Uterus (tissue), 4 donors: ENCODE results near the gene OTOG. TPM values are rescaled to one million over a fixed set of nuclear protein-coding genes. Genes with fewer than 3 reads are reported as not detected.

Experiments used
- DNase-seq, 2 donors: peaks; one replicate each; pipeline ENCODE4 v3.0.0-alpha.2; 2019 to 2020
- H3K27ac ChIP-seq, 2 donors: fragments of 200-600 bp; sonication (generic); 1 replicate in 1 of 2; 2 replicates in 1 of 2; pipeline ENCODE4 v1.5.1; 2016 to 2018
- H3K27me3 ChIP-seq, 2 donors: fragments of 200-600 bp; sonication (generic); one replicate each; pipeline ENCODE4 v1.5.1; 2018 to 2019; ENCODE audit warnings: control low read depth in 1 of 2
- H3K36me3 ChIP-seq, 2 donors: fragments of 200-600 bp; sonication (generic); one replicate each; pipeline ENCODE4 v1.5.1; 2019; ENCODE audit warnings: control low read depth in 1 of 2
- H3K4me1 ChIP-seq, 2 donors: fragments of 200-600 bp; sonication (generic); one replicate each; pipeline ENCODE4 v1.5.1; 2018 to 2019; ENCODE audit warnings: control low read depth in 1 of 2
- H3K4me3 ChIP-seq, 2 donors: fragments of 200-600 bp; sonication (generic); 1 replicate in 1 of 2; 2 replicates in 1 of 2; pipeline ENCODE4 v1.5.1; 2018 to 2019; ENCODE audit warnings: mild to moderate bottlenecking in 1 of 2
- H3K9me3 ChIP-seq, 2 donors: fragments of 200-600 bp; sonication (generic); one replicate each; pipeline ENCODE4 v1.5.1; 2019; ENCODE audit warnings: control low read depth in 1 of 2
- POLR2A ChIP-seq, 2 donors: fragments of 450-650 bp; IDR thresholded peaks; one replicate each; pipeline ENCODE4 v1.6.1; 2016; ENCODE audit warnings: antibody characterized with exemption in 2 of 2, mild to moderate bottlenecking in 1 of 2, moderate library complexity in 1 of 2
- intact Hi-C: fragments of 100-400 bp; cut with DNase I; formaldehyde crosslinking; loops from one replicate; pipeline ENCODE4 v1.15.1; 2023; ENCODE audit warnings: low total_unique reads
- total RNA-seq, 4 donors: library from RNA; depleted of rRNA in 3 of 4; stranded (reverse); fragments of >200 nt in 3 of 4; gene quantifications; one replicate each; pipeline versions ENCODE4 v1.1.0 to v1.2.4, GENCODE V29; 2014 to 2023
- TF ChIP-seq, protein P1 (sequence below), 4 experiments: fragments of 200-600 bp in 2 of 4; fragments of 450-650 bp in 2 of 4; sonication (generic) in 2 of 4; IDR thresholded peaks; one replicate each; pipeline ENCODE4 v1.5.1; 2016 to 2019; ENCODE audit warnings: antibody characterized with exemption in 4 of 4, mild to moderate bottlenecking in 2 of 4, moderate library complexity in 1 of 4
- donor health status: DM: yes; HTN: yes; CAD: no.

Gene OTOG
- total RNA-seq, 4 donors from 2014 or later = under 0.01 TPM; not detected in 3

GRCh38 chr11:17643506-17644405 lies 96.7 kb downstream of the OTOG start:
- no peaks in the 10 kb centered on the region for H3K4me1 ChIP-seq
- no peak overlapping the region for H3K27ac ChIP-seq
- H3K27me3 ChIP-seq = no peaks in the 10 kb centered on the region
- DNase-seq = no peak
- intact Hi-C loops = no loop called here
- no peaks in the 10 kb centered on the region for H3K36me3 ChIP-seq
- H3K4me3 ChIP-seq = no peak overlapping the region
- TF ChIP-seq, protein P1, sequence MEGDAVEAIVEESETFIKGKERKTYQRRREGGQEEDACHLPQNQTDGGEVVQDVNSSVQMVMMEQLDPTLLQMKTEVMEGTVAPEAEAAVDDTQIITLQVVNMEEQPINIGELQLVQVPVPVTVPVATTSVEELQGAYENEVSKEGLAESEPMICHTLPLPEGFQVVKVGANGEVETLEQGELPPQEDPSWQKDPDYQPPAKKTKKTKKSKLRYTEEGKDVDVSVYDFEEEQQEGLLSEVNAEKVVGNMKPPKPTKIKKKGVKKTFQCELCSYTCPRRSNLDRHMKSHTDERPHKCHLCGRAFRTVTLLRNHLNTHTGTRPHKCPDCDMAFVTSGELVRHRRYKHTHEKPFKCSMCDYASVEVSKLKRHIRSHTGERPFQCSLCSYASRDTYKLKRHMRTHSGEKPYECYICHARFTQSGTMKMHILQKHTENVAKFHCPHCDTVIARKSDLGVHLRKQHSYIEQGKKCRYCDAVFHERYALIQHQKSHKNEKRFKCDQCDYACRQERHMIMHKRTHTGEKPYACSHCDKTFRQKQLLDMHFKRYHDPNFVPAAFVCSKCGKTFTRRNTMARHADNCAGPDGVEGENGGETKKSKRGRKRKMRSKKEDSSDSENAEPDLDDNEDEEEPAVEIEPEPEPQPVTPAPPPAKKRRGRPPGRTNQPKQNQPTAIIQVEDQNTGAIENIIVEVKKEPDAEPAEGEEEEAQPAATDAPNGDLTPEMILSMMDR (IDR thresholded peaks at IDR 0.05) = no peak
- TF ChIP-seq POLR2A (IDR thresholded peaks at IDR 0.05) = no peak
- no peaks in the 10 kb centered on the region for H3K9me3 ChIP-seq

DNA sequence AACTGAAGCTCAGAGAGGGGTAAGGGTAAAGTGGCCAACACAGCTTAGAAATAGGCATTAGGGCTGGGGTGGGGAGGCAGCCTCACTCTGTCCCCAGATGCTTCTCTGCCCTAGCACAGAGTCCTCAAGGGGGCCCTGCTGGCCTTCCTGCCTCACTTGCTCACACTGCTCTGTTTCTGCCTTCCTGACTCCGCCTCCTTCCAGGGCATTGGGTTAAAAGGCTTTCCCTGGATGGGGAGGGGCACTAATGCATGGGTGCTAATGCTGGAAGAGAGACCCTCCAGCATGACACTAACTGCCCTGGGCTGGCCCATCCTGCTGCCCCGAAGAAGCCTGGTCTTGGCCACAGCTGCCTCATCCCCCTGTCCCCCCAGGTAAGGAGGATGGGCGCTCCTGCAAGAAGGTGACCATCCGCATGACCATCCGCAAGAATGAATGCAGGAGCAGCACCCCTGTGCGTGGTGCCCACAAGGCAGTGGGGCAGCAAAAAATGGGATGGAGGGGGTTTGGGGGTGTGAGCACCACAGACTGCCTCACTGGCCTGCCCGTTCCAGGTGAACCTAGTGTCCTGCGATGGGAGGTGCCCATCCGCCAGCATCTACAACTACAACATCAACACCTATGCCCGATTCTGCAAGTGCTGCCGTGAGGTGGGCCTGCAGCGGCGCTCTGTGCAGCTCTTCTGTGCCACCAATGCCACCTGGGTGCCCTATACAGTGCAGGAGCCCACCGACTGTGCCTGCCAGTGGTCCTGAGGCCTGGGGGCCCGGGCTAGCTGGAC lies 98.3 kb downstream of the OTOG start:
- intact Hi-C loops = no loop called here
- TF ChIP-seq, protein P1 (IDR thresholded peaks at IDR 0.05) = no peak
- no peak for TF ChIP-seq POLR2A (IDR thresholded peaks at IDR 0.05)
- no peak for DNase-seq

GRCh38 chr11:17646451-17647145 lies 99.5 kb downstream of the OTOG start:
- Histone ChIP-seq H3K27me3 (no peaks in the 10 kb centered on the region), H3K4me1 (no peaks in the 10 kb centered on the region), H3K36me3 (no peaks in the 10 kb centered on the region), H3K4me3 (no peak overlapping the region), H3K9me3 (no peaks in the 10 kb centered on the region), H3K27ac (no peak overlapping the region)
- no peak for DNase-seq
- intact Hi-C loops = no loop called here
- TF ChIP-seq POLR2A (IDR thresholded peaks at IDR 0.05) = no peak
- TF ChIP-seq, protein P1 (IDR thresholded peaks at IDR 0.05) = no peak

More for the DNA sequence above, 98.3 kb downstream of the OTOG start:
- Histone ChIP-seq H3K4me3 (no peak overlapping the region), H3K4me1 (no peaks in the 10 kb centered on the region), H3K9me3 (no peaks in the 10 kb centered on the region), H3K27me3 (no peaks in the 10 kb centered on the region), H3K27ac (no peak overlapping the region), H3K36me3 (no peaks in the 10 kb centered on the region)

DNA sequence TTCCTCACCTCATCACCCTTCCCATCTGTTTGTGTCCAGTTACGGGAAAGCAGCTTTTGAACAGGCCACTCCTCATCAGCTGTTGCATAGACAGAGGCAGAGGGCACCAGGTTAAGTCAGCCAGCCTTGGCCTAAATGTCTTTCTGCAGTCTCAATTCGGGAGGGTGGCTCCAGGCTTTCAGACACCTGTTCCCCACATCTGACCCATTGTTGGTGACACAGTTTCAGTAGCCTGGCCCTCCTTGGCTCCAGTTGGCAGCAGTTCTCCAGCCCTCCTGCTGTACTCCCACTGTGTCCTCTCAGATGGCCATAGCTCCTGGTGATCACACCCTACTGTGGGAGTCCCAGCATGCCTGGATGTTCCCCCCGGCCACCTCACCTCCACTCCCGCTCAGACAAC lies 101.5 kb downstream of the OTOG start:
- Histone ChIP-seq H3K4me1 (no peaks in the 10 kb centered on the region), H3K9me3 (no peaks in the 10 kb centered on the region), H3K36me3 (no peaks in the 10 kb centered on the region), H3K27ac (no peak overlapping the region), H3K4me3 (no peak overlapping the region), H3K27me3 (no peaks in the 10 kb centered on the region)
- DNase-seq = no peak
- TF ChIP-seq, protein P1 (IDR thresholded peaks at IDR 0.05) = no peak
- TF ChIP-seq POLR2A (IDR thresholded peaks at IDR 0.05) = no peak
- intact Hi-C loops = no loop called here
